Cardiac fibroblast (primary cell): ENCODE measurements around the gene NF2.
A peak's percentile ranks its signal among the peaks of the same experiment; 100 is the strongest.

Experiments used
- DNase-seq, 2 donors: peaks; one replicate each; pipeline versions ENCODE4 v3.0.0 to v3.0.0-alpha.2; 2010; ENCODE audit warnings: low read depth in 2 of 2
- H3K4me3 ChIP-seq, 2 donors: replicated peaks in 1 of 2; 1 replicate in 1 of 2; 2 replicates in 1 of 2; pipeline ENCODE4 v1.5.1; 2011; ENCODE audit warnings: low read depth in 2 of 2, low read length in 2 of 2, mild to moderate bottlenecking in 2 of 2, moderate library complexity in 1 of 2
- CTCF ChIP-seq: IDR thresholded peaks from one replicate; pipeline ENCODE4 v1.5.1; 2011; ENCODE audit warnings: low read depth, mild to moderate bottlenecking, low read length, inconsistent platforms

Gene NF2

GRCh38 chr22:29626497-29627195 is 23.2 kb downstream of the NF2 start:
- peak; percentile 81 to 96 for DNase-seq
- H3K4me3 ChIP-seq: no peak overlapping the region
- no peak for TF ChIP-seq CTCF

- DNase-seq: no peak
- H3K4me3 ChIP-seq: no peak overlapping the region
- TF ChIP-seq CTCF: no peak
These were observed 23.7 kb downstream of the NF2 start for GRCh38 chr22:29627196-29627535.

- H3K4me3 ChIP-seq: no peak overlapping the region
- TF ChIP-seq CTCF: no peak
- no peak for DNase-seq
These were observed 25.8 kb downstream of the NF2 start for GRCh38 chr22:29628996-29629902.

GRCh38 chr22:29629903-29630516 is 26.6 kb downstream of the NF2 start:
- no peak for DNase-seq
- no peak for TF ChIP-seq CTCF
- no peak overlapping the region for H3K4me3 ChIP-seq

GRCh38 chr22:29630987-29631386 is 27.6 kb downstream of the NF2 start:
- no peak for DNase-seq
- no peak overlapping the region for H3K4me3 ChIP-seq
- no peak for TF ChIP-seq CTCF

- no peak for DNase-seq
- no peak for TF ChIP-seq CTCF
These were observed 28.3 kb downstream of the NF2 start for GRCh38 chr22:29631725-29632124.

More at GRCh38 chr22:29631725-29632124, 28.3 kb downstream of the NF2 start:
- H3K4me3 ChIP-seq: no peak overlapping the region
